Heart left ventricle (tissue), 16 donors: ENCODE measurements around the gene BLCAP. TPM values are rescaled to one million over a fixed set of nuclear protein-coding genes. Genes with fewer than 3 reads are reported as not detected.

Source experiments
- ATAC-seq, 4 donors: fragments of 200-7000 bp; cut with Tn5 transposase; one replicate each; pipeline ENCODE4 v1.9.1; 2020 to 2022; ENCODE audit warnings: moderate library complexity in 4 of 4, mild to moderate bottlenecking in 3 of 4, moderate number of reproducible peaks in 1 of 4
- DNase-seq, 5 donors: peaks; one replicate each; pipeline ENCODE4 v3.0.0-alpha.2; 2020
- H3K27ac ChIP-seq, 12 donors: fragments of 200-600 bp; sonication (generic) in 4 of 12; one replicate each; pipeline versions ENCODE4 v1.5.0 to v1.8.0; 2016 to 2022; ENCODE audit warnings: mild to moderate bottlenecking in 2 of 12
- H3K27me3 ChIP-seq, 9 donors: fragments of 200-600 bp; sonication (generic) in 2 of 9; one replicate each; pipeline versions ENCODE4 v1.5.1 to v1.8.0; 2016 to 2022; ENCODE audit warnings: mild to moderate bottlenecking in 3 of 9
- H3K36me3 ChIP-seq, 9 donors: fragments of 200-600 bp; sonication (generic) in 2 of 9; one replicate each; pipeline versions ENCODE4 v1.5.0 to v1.8.0; 2018 to 2022; ENCODE audit warnings: mild to moderate bottlenecking in 2 of 9
- H3K4me1 ChIP-seq, 12 donors: fragments of 200-600 bp; sonication (generic) in 4 of 12; one replicate each; pipeline versions ENCODE4 v1.5.0 to v1.8.0; 2016 to 2022; ENCODE audit warnings: mild to moderate bottlenecking in 3 of 12
- H3K4me3 ChIP-seq, 12 donors: fragments of 200-600 bp; sonication (generic) in 4 of 12; one replicate each; pipeline versions ENCODE4 v1.5.0 to v1.8.0; 2017 to 2022; ENCODE audit warnings: mild to moderate bottlenecking in 9 of 12, moderate library complexity in 4 of 12
- H3K9me3 ChIP-seq, 12 donors: fragments of 200-600 bp; sonication (generic) in 4 of 12; one replicate each; pipeline versions ENCODE4 v1.5.0 to v1.8.0; 2016 to 2022; ENCODE audit warnings: mild to moderate bottlenecking in 1 of 12
- POLR2A ChIP-seq, 2 donors: fragments of 450-650 bp; IDR thresholded peaks; one replicate each; pipeline ENCODE4 v1.6.1; 2017; ENCODE audit warnings: antibody characterized with exemption in 2 of 2, mild to moderate bottlenecking in 2 of 2, moderate library complexity in 2 of 2
- WGBS, 4 donors: extraction: QIAGEN DNeasy Blood & Tissue Kit in 2 of 4; methylation state at CpG; one replicate each; pipeline versions ENCODE4 v1.1.5 to v1.1.7; 2013 to 2018; 5-methylcytosine and 5-hydroxymethylcytosine counted together
- intact Hi-C, 10 donors: fragments of 100-400 bp; cut with DNase I; formaldehyde crosslinking; loops; one replicate each; pipeline versions ENCODE4 v1.11.1 to v1.14.2; 2022
- polyA plus RNA-seq, 2 donors: library from polyadenylated mRNA; stranded (reverse); fragments of 200-250 nt; gene quantifications; one replicate each; pipeline ENCODE4 v1.2.3, GENCODE V29; 2013
- total RNA-seq, 9 donors: library from RNA; depleted of rRNA in 2 of 9; stranded (reverse); fragments of >200 nt in 2 of 9; fragmentation: NEBNext Ultra II Directional in 3 of 9; extraction: Animal tissue kit (Norgen Biotek cat#: 25700) in 3 of 9; gene quantifications; one replicate each; pipeline versions ENCODE4 v1.1.0 to v1.2.4, GENCODE V29; 2016 to 2023
- TF ChIP-seq, protein P1 (sequence below), 12 donors: fragments of 200-600 bp; sonication (generic) in 4 of 12; IDR thresholded peaks; one replicate each; pipeline versions ENCODE4 v1.5.0 to v1.8.0; 2018 to 2022; ENCODE audit warnings: antibody characterized with exemption in 12 of 12, mild to moderate bottlenecking in 5 of 12
- donor health status: ischemic (EF 13 %, LVEDD 7.1; RV severe dilation, severe dysfunction).
- donor health status: healthy with polysubstance abuse.
- donor health status: DM: no; HTN: yes; CAD: no.
- donor health status: DM: no; HTN: no; CAD: no.
- donor health status: ischemic (EF 25% LVEDD 6.9; RV normal size, moderate dysfunction).
- donor health status: ischemic (EF 25% LVEDD 5.7; RV mildly dilated, moderate dysfunction).
- donor health status: healthy.
- donor health status: DM: yes; HTN: yes; CAD: no.
- donor health status: ischemic (EF 35%, LVEDD 5.7; RV mildly dilated, moderate dysfunction).
- donor health status: nonischemic (EF 11% LVEDD 7.7; RV severe dilation, severe dysfunction).
- donor health status: DM: yes; HTN: yes; CAD: no.
- donor health status: PGD.
- donor health status: ischemic (EF 29% LVEDD 5.4; RV normal size, mild dysfunction).
- donor health status: nonischemic (EF 23%, LVEDD 6.1; RV moderate dilation, normal function).

BLCAP gene
- total and polyA plus RNA-seq, 11 donors: 66.7 to 99.5 (median 81.7) TPM

DNA sequence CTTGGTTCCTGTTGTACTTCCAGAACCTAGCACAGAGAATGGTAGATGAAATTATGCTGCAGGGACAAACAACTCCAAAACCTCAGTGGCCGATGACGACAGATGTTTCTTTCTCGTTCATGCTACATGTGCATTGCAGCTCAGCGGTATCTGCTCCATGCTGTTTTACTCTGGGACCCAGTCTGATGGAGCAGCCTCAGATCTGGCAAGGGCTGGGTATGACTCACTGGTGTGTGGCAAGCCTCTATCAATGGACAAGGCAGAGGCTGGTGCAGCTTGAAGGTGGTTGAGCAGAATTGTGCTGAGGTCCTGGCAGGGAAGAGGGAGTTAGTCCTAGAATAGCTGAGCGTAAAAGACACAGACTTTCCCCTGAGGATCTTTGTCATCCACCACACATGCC is 10.3 kb upstream of the BLCAP start:
- peaks cover 0 to 7% (median 0%) of the 10 kb centered on the region in 12 donors for H3K4me1 ChIP-seq
- TF ChIP-seq, protein P1, sequence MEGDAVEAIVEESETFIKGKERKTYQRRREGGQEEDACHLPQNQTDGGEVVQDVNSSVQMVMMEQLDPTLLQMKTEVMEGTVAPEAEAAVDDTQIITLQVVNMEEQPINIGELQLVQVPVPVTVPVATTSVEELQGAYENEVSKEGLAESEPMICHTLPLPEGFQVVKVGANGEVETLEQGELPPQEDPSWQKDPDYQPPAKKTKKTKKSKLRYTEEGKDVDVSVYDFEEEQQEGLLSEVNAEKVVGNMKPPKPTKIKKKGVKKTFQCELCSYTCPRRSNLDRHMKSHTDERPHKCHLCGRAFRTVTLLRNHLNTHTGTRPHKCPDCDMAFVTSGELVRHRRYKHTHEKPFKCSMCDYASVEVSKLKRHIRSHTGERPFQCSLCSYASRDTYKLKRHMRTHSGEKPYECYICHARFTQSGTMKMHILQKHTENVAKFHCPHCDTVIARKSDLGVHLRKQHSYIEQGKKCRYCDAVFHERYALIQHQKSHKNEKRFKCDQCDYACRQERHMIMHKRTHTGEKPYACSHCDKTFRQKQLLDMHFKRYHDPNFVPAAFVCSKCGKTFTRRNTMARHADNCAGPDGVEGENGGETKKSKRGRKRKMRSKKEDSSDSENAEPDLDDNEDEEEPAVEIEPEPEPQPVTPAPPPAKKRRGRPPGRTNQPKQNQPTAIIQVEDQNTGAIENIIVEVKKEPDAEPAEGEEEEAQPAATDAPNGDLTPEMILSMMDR (IDR thresholded peaks at IDR 0.05): no peak
- TF ChIP-seq POLR2A (IDR thresholded peaks at IDR 0.05): no peak
- no peaks in the 10 kb centered on the region for H3K36me3 ChIP-seq
- H3K9me3 ChIP-seq: no peaks in the 10 kb centered on the region
- peak in 3 of 4 donors; percentile 30 to 86 (median 75) for ATAC-seq
- peak in 1 of 5 donors; percentile 2 for DNase-seq
- H3K4me3 ChIP-seq: no peak overlapping the region
- 86 to 93% (median 91%) methylated on average over 5 of the region's 5 CpGs for WGBS, 4 donors
- intact Hi-C loops: loop anchor here in 3 of 10 donors (5.0 to 10.0 kb wide), 3 partner anchors 151 to 341 kb away; no protein-coding TSS in a partner anchor
- H3K27ac ChIP-seq: no peak overlapping the region
- no peaks in the 10 kb centered on the region for H3K27me3 ChIP-seq

DNA sequence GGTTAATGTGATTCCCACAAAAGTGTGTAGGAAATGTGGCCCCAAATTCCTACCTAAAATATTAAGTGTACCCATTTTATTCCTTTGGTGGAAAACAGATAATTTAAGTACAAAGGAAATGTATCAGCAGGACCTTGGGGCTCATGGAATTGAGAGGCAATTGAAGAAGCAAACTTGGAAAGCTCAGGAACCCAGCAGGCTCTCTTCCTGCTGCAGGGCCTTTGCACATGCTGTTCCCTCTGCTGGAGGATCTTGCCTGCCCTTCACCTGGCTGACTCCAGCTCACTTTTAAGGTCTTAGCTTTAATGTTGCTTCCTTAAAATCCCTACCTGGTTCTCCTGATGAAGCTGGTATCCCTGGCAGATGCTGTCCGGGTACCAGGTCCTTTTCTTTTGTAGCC is 9.8 kb upstream of the BLCAP start:
- TF ChIP-seq POLR2A (IDR thresholded peaks at IDR 0.05): no peak
- TF ChIP-seq, protein P1 (IDR thresholded peaks at IDR 0.05): no peak
- no peak for DNase-seq
- H3K27me3 ChIP-seq: no peaks in the 10 kb centered on the region
- no peak overlapping the region for H3K27ac ChIP-seq
- ATAC-seq: no peak
- H3K36me3 ChIP-seq: no peaks in the 10 kb centered on the region
- no peak overlapping the region for H3K4me3 ChIP-seq
- intact Hi-C loops: loop anchor here in 3 of 10 donors (5.0 to 10.0 kb wide), 3 partner anchors 150 to 340 kb away; no protein-coding TSS in a partner anchor
- 88 to 100% (median 92%) methylated on average over 1 of the region's 1 CpG for WGBS, 4 donors
- peaks cover 0 to 7% (median 0%) of the 10 kb centered on the region in 12 donors for H3K4me1 ChIP-seq
- H3K9me3 ChIP-seq: no peaks in the 10 kb centered on the region

DNA sequence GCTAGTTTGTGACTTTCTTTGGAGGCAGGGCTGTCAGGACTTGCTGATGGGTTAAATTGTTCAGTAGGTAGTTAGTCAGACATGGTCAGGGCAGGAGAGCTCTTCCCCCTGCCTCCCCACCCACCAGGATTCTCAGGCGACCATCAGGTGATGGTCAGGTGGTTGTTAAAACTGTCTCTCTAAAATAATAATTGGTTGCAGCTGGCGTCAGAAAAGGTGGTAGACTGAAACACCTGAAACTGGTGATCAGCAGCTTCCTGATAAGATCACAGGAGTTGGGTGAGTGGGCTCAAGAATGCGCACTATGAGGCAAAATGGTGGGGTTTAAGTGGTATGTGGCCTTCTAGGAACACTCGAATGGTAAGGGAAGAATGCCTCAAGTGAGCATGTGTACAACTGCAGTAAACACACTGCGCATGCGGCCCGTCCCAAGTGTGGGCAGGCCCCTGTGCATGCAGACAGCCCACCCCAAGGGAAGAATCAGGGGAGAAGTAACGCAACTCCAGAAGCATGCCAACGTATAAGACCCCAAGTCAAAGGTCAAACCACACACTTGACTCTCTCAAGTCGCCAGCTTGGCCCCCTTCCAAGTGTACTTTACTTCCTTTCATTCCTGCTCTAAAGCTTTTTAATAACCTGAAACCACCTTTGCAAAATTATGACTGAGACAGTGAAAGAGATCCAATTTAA is 7.9 kb upstream of the BLCAP start:
- no peak for ATAC-seq
- H3K4me1 ChIP-seq: peaks cover 0 to 7% (median 0%) of the 10 kb centered on the region in 12 donors
- intact Hi-C loops: loop anchor here in 8 of 10 donors (2.0 to 10.0 kb wide), 7 partner anchors 148 to 341 kb away; no protein-coding TSS in a partner anchor
- H3K9me3 ChIP-seq: no peaks in the 10 kb centered on the region
- H3K4me3 ChIP-seq: no peak overlapping the region
- TF ChIP-seq, protein P1 (IDR thresholded peaks at IDR 0.05): no peak
- no peak for TF ChIP-seq POLR2A (IDR thresholded peaks at IDR 0.05)
- no peaks in the 10 kb centered on the region for H3K27me3 ChIP-seq
- H3K27ac ChIP-seq: no peak overlapping the region
- peak in 1 of 5 donors; percentile 10 for DNase-seq
- no peaks in the 10 kb centered on the region for H3K36me3 ChIP-seq
- 71 to 75% (median 74%) methylated on average over 10 of the region's 10 CpGs for WGBS, 4 donors

GRCh38 chr20:37534401-37535157 is 6.9 kb upstream of the BLCAP start:
- Histone ChIP-seq H3K27me3 (no peaks in the 10 kb centered on the region), H3K36me3 (no peaks in the 10 kb centered on the region), H3K9me3 (no peaks in the 10 kb centered on the region), H3K27ac (peak overlapping the region in 1 of 12 donors; percentile 31), H3K4me3 (no peak overlapping the region), H3K4me1 (peaks cover 0 to 7% (median 0%) of the 10 kb centered on the region in 12 donors)
- intact Hi-C loops: loop anchor here (1.0 to 10.0 kb wide), 13 partner anchors 142 to 342 kb away; no protein-coding TSS in a partner anchor
- ATAC-seq (peak; percentile 78 to 91 (median 87)), DNase-seq (peak in 2 of 5 donors; percentile 43 to 49)
- TF ChIP-seq, protein P1 (IDR thresholded peaks at IDR 0.05): peak; percentile 72 to 93 (median 88)
- no peak for TF ChIP-seq POLR2A (IDR thresholded peaks at IDR 0.05)
- 63 to 73% (median 69%) methylated on average over 6 of the region's 6 CpGs for WGBS, 4 donors
